Nephron progenitor cell (in vitro differentiated cells): ENCODE results near the gene CD248.

Experiments
- DNase-seq: peaks from one replicate; pipeline ENCODE4 v3.0.0; 2021
- H3K27ac Mint-ChIP-seq: 2 replicates; pipeline ENCODE4 v1.8.0; 2021; ENCODE audit warnings: mild to moderate bottlenecking, moderate library complexity, mixed read lengths
- H3K27me3 Mint-ChIP-seq: 2 replicates; pipeline ENCODE4 v1.8.0; 2021; ENCODE audit warnings: mild to moderate bottlenecking, low read depth, mixed read lengths; ENCODE audit not compliant: poor library complexity
- H3K36me3 Mint-ChIP-seq: 2 replicates; pipeline ENCODE4 v1.8.0; 2021; ENCODE audit warnings: low read depth, mixed read lengths
- H3K4me1 Mint-ChIP-seq: 2 replicates; pipeline ENCODE4 v1.8.0; 2021; ENCODE audit warnings: mixed read lengths
- H3K4me3 Mint-ChIP-seq: 2 replicates; pipeline ENCODE4 v1.8.0; 2021; ENCODE audit warnings: mild to moderate bottlenecking, moderate library complexity, mixed read lengths
- H3K9me3 Mint-ChIP-seq: 2 replicates; pipeline ENCODE4 v1.8.0; 2021; ENCODE audit warnings: mild to moderate bottlenecking, moderate library complexity, mixed read lengths
- CTCF ChIP-seq: fragments of 200-600 bp; sonication (generic); IDR thresholded peaks from 2 replicates; pipeline ENCODE4 v1.5.0; 2021; ENCODE audit warnings: antibody characterized with exemption

CD248 gene

GRCh38 chr11:66287889-66288670 lies 28.8 kb downstream of the CD248 start:
- Mint-ChIP-seq H3K4me1 (peaks cover 45% of the 10 kb centered on the region), H3K4me3 (peak overlapping the region; percentile 94), H3K27ac (peak overlapping the region; percentile 98), H3K9me3 (no peaks in the 10 kb centered on the region), H3K36me3 (no peaks in the 10 kb centered on the region), H3K27me3 (peaks cover 38% of the 10 kb centered on the region)
- no peak for DNase-seq
- no peak for TF ChIP-seq CTCF

GRCh38 chr11:66287211-66287888 lies 29.5 kb downstream of the CD248 start:
- no peaks in the 10 kb centered on the region for H3K36me3 Mint-ChIP-seq
- no peak for TF ChIP-seq CTCF
- no peak for DNase-seq
- H3K4me3 Mint-ChIP-seq, result peak overlapping the region; percentile 94
- H3K27me3 Mint-ChIP-seq, result peaks cover 31% of the 10 kb centered on the region
- peaks cover 44% of the 10 kb centered on the region for H3K4me1 Mint-ChIP-seq
- peak overlapping the region; percentile 66 for H3K27ac Mint-ChIP-seq
- H3K9me3 Mint-ChIP-seq, result no peaks in the 10 kb centered on the region

GRCh38 chr11:66286699-66287098 lies 30.1 kb downstream of the CD248 start:
- Mint-ChIP-seq H3K4me1 (peaks cover 50% of the 10 kb centered on the region), H3K27ac (no peak overlapping the region), H3K4me3 (peak overlapping the region; percentile 44), H3K27me3 (peaks cover 30% of the 10 kb centered on the region), H3K9me3 (no peaks in the 10 kb centered on the region), H3K36me3 (no peaks in the 10 kb centered on the region)
- no peak for TF ChIP-seq CTCF
- no peak for DNase-seq

- H3K36me3 Mint-ChIP-seq, result no peaks in the 10 kb centered on the region
Measured at GRCh38 chr11:66285250-66285947, 31.4 kb downstream of the CD248 start.

GRCh38 chr11:66284526-66285078 lies 32.2 kb downstream of the CD248 start:
- H3K4me1 Mint-ChIP-seq, result peaks cover 47% of the 10 kb centered on the region
- no peak overlapping the region for H3K4me3 Mint-ChIP-seq
- no peak overlapping the region for H3K27ac Mint-ChIP-seq
- no peaks in the 10 kb centered on the region for H3K36me3 Mint-ChIP-seq
- peaks cover 21% of the 10 kb centered on the region for H3K27me3 Mint-ChIP-seq
- TF ChIP-seq CTCF, result no peak
- no peaks in the 10 kb centered on the region for H3K9me3 Mint-ChIP-seq
- no peak for DNase-seq

More at GRCh38 chr11:66285250-66285947, 31.4 kb downstream of the CD248 start:
- TF ChIP-seq CTCF, result no peak
- Mint-ChIP-seq H3K4me3 (no peak overlapping the region), H3K27me3 (peaks cover 22% of the 10 kb centered on the region), H3K9me3 (no peaks in the 10 kb centered on the region), H3K27ac (no peak overlapping the region), H3K4me1 (peaks cover 53% of the 10 kb centered on the region)
- no peak for DNase-seq
